CD4-positive, alpha-beta memory T cell (primary cell): ENCODE data around the gene EVL. TPM values are rescaled to one million over a fixed set of nuclear protein-coding genes. Genes with fewer than 3 reads are reported as not detected.
A peak's percentile ranks its signal among the peaks of the same experiment; 100 is the strongest.
"Not testable (repeated sequence)": the region's sequence is repeated elsewhere in the genome, so short reads cannot be mapped to it uniquely, and the experiment has no call there.

ENCODE experiments used
- CTCF ChIA-PET: fragments of 350-600 bp; sonication (Branson Sonifier 250); formaldehyde crosslinking; loops from one replicate; lab custom pipeline; 2021; ENCODE audit warnings: inconsistent platforms; ENCODE audit not compliant: partially characterized antibody; lab: Charles Lee
- POLR2A ChIA-PET: fragments of 350-600 bp; sonication (Branson Sonifier 250); formaldehyde crosslinking; loops from one replicate; lab custom pipeline; 2021; ENCODE audit not compliant: partially characterized antibody; lab: Charles Lee
- DNase-seq, 5 donors: peaks; one replicate each; pipeline versions ENCODE4 v3.0.0 to v3.0.0-alpha.2; 2020 to 2022; ENCODE audit warnings: mixed read lengths in 1 of 5
- H3K27ac ChIP-seq: one replicate; pipeline ENCODE4 v1.7.0; 2013; ENCODE audit warnings: low read depth, low read length
- H3K27me3 ChIP-seq: 2 replicates; pipeline ENCODE4 v1.7.0; 2013; ENCODE audit warnings: mild to moderate bottlenecking, low read length, moderate library complexity; ENCODE audit not compliant: insufficient read depth
- H3K36me3 ChIP-seq: 2 replicates; pipeline ENCODE4 v1.7.0; 2013; ENCODE audit warnings: mild to moderate bottlenecking, low read length, moderate library complexity; ENCODE audit not compliant: insufficient read depth
- H3K4me1 ChIP-seq: 2 replicates; pipeline ENCODE4 v1.7.0; 2013; ENCODE audit warnings: mild to moderate bottlenecking, low read length, moderate library complexity; ENCODE audit not compliant: insufficient read depth
- H3K4me3 ChIP-seq, 2 donors: one replicate each; pipeline ENCODE4 v1.7.0; 2013; ENCODE audit warnings: low read length in 2 of 2, mild to moderate bottlenecking in 1 of 2
- H3K9me3 ChIP-seq, 2 donors: one replicate each; pipeline ENCODE4 v1.7.0; 2013; ENCODE audit warnings: low read length in 2 of 2, control low read depth in 1 of 2; ENCODE audit not compliant: control insufficient read depth in 1 of 2
- H3K27ac Mint-ChIP-seq, 7 donors: one replicate each; pipeline ENCODE4 v1.8.0; 2020 to 2021; ENCODE audit warnings: mixed read lengths in 7 of 7, mild to moderate bottlenecking in 6 of 7, inconsistent platforms in 3 of 7, moderate library complexity in 3 of 7
- H3K27me3 Mint-ChIP-seq, 2 donors: one replicate each; pipeline ENCODE4 v1.8.0; 2020 to 2021; ENCODE audit warnings: mixed read lengths in 2 of 2
- H3K36me3 Mint-ChIP-seq, 2 donors: one replicate each; pipeline ENCODE4 v1.8.0; 2020 to 2021; ENCODE audit warnings: mixed read lengths in 2 of 2, inconsistent platforms in 1 of 2, mild to moderate bottlenecking in 1 of 2
- H3K4me1 Mint-ChIP-seq, 4 donors: one replicate each; pipeline ENCODE4 v1.8.0; 2020 to 2021; ENCODE audit warnings: mixed read lengths in 4 of 4, mild to moderate bottlenecking in 1 of 4
- H3K4me3 Mint-ChIP-seq, 8 donors: one replicate each; pipeline ENCODE4 v1.8.0; 2020 to 2021; ENCODE audit warnings: mixed read lengths in 8 of 8, mild to moderate bottlenecking in 7 of 8, moderate library complexity in 6 of 8, inconsistent platforms in 3 of 8
- H3K9me3 Mint-ChIP-seq, 8 donors: one replicate each; pipeline ENCODE4 v1.8.0; 2020 to 2021; ENCODE audit warnings: mixed read lengths in 8 of 8, mild to moderate bottlenecking in 5 of 8, inconsistent platforms in 3 of 8, moderate library complexity in 1 of 8
- intact Hi-C: fragments of 100-400 bp; cut with micrococcal nuclease; formaldehyde crosslinking; loops from one replicate; pipeline ENCODE4 v1.15.1; 2023
- polyA plus RNA-seq, 2 donors: library from polyadenylated mRNA; unstranded; fragments of 300-500 nt; fragmentation: Illumina TruSeq; gene quantifications; one replicate each; pipeline ENCODE4 v1.2.3, GENCODE V29; 2021
- total RNA-seq, 2 experiments: library from RNA; stranded (reverse); gene quantifications; one replicate each; pipeline ENCODE4 v1.2.3, GENCODE V29; 2021

Gene EVL
- total and polyA plus RNA-seq, 4 experiments from 2014 or later, result 81.8 to 1,352 (median 717) TPM

DNA sequence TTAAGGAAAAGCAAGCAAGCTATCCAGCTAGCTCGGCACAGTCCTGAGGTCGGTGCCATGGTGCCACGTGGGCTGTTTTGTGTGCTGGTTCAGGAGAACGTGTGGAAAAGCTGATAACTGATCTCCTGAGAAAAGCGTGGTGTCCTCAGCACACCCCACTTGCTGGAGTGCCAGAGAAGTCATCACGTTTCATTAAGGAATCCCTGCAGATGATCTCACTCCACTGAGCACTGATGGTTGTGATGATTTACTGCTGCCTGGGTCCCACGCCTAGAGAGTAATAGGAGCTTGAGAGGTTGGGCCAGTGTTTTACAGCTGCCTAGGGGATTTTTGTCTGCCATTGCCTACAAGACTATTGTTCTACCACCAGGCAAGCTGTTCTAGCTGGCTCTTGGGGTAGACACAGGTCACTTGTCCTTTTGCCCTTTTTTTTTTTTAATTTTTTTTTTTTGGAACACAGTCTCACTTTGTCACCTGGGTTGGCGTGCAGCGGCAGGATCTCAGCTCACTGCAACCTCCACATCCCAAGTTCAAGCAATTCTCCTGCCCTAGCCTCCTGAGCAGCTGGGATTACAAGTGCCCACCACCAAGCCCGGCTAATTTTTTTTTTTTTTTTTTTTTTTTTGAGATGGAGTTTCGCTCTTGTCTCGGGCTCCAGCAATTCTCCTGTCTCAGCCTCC lies 42.3 kb upstream of the EVL start:
- H3K27ac ChIP-seq, result no peak overlapping the region
- intact Hi-C loops, result no loop called here
- ChIA-PET CTCF (no interaction called here), POLR2A (no interaction called here)
- H3K4me1 ChIP-seq, result no peaks in the 10 kb centered on the region
- no peak overlapping the region for H3K27ac Mint-ChIP-seq
- peaks cover 5 to 9% (median 6%) of the 10 kb centered on the region in 4 donors for H3K4me1 Mint-ChIP-seq
- H3K4me3 Mint-ChIP-seq, result no peak overlapping the region
- H3K9me3 Mint-ChIP-seq, result no peaks in the 10 kb centered on the region
- H3K36me3 Mint-ChIP-seq, result no peaks in the 10 kb centered on the region
- no peaks in the 10 kb centered on the region for H3K36me3 ChIP-seq
- no peak for DNase-seq
- peaks cover 0 to 2% of the 10 kb centered on the region in 2 donors for H3K27me3 Mint-ChIP-seq
- no peaks in the 10 kb centered on the region for H3K27me3 ChIP-seq
- H3K9me3 ChIP-seq, result no peaks in the 10 kb centered on the region
- H3K4me3 ChIP-seq, result no peak overlapping the region

DNA sequence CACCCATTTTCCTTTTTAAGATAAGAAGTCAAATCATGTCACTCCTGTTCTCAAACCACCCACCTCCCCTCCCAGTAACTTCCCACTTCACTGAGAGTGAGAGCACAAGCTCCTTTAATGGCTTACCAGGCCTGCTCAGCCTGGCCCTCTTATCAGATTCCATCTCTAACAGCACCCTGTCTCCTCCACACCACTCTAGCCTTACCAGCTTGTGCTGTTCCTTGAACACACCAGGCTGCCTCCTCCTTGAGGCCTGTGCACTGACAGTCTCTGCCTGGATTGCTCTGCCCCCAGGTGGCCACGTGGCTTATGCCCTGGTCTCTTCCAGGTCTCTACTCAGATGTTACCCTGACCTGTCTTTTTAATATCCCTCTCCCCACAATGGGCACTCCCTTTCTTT lies 40.1 kb upstream of the EVL start:
- POLR2A ChIA-PET, result no interaction called here
- no peaks in the 10 kb centered on the region for H3K9me3 ChIP-seq
- peaks cover 2 to 3% of the 10 kb centered on the region in 2 donors for H3K27me3 Mint-ChIP-seq
- peaks cover 5 to 9% (median 6%) of the 10 kb centered on the region in 4 donors for H3K4me1 Mint-ChIP-seq
- intact Hi-C loops, result no loop called here
- DNase-seq, result no peak
- H3K27ac ChIP-seq, result no peak overlapping the region
- H3K4me3 ChIP-seq, result no peak overlapping the region
- H3K9me3 Mint-ChIP-seq, result no peaks in the 10 kb centered on the region
- no peaks in the 10 kb centered on the region for H3K27me3 ChIP-seq
- no peak overlapping the region for H3K4me3 Mint-ChIP-seq
- H3K36me3 Mint-ChIP-seq, result no peaks in the 10 kb centered on the region
- no peaks in the 10 kb centered on the region for H3K36me3 ChIP-seq
- H3K4me1 ChIP-seq, result no peaks in the 10 kb centered on the region
- CTCF ChIA-PET, result interaction anchor here (0.8 to 1.2 kb wide), 2 partner anchors 8 to 42 kb away, joined by 3 read pairs; no protein-coding TSS in a partner anchor
- no peak overlapping the region for H3K27ac Mint-ChIP-seq

DNA sequence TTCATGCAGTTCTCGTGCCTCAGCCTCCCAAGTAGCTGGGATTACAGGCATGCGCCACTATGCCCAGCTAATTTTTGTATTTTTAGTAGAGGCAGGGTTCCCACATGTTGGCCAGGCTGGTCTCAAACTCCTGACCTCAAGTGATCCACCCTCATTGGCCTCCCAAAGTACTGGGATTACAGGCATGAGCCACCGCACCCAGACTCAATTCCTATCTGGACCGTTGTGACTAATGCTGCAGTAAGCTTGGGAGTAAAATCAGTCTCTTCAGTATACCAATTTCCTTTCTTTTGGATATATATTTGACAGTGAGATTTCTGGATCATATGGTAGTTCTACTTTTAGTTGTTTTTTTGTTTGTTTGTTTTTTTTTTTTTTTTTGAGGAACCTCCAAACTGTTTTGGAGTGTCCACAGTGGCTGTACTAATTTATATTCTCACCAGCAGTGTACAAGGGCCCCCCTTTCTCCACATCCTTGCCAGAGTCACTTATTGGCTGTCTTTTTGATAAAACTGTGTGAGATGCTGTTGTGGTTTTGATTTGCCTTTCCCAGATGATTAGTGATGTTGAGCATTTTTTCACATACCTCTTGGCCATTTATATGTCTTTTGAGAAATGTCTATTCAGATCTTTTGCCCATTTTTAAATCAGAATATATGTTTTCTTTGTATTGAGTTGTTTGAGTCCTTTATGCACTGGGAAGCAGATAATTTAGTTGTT lies 37.3 kb upstream of the EVL start:
- Mint-ChIP-seq H3K9me3 (no peaks in the 10 kb centered on the region), H3K4me1 (peaks cover 6 to 9% (median 8%) of the 10 kb centered on the region in 4 donors), H3K36me3 (no peaks in the 10 kb centered on the region), H3K27ac (no peak overlapping the region), H3K27me3 (peaks cover 2 to 3% of the 10 kb centered on the region in 2 donors), H3K4me3 (no peak overlapping the region)
- no peaks in the 10 kb centered on the region for H3K4me1 ChIP-seq
- H3K4me3 ChIP-seq, result no peak overlapping the region
- ChIA-PET CTCF (no interaction called here), POLR2A (no interaction called here)
- DNase-seq, result no peak
- H3K9me3 ChIP-seq, result no peaks in the 10 kb centered on the region
- H3K36me3 ChIP-seq, result no peaks in the 10 kb centered on the region
- no peaks in the 10 kb centered on the region for H3K27me3 ChIP-seq
- intact Hi-C loops, result no loop called here
- H3K27ac ChIP-seq, result no peak overlapping the region

DNA sequence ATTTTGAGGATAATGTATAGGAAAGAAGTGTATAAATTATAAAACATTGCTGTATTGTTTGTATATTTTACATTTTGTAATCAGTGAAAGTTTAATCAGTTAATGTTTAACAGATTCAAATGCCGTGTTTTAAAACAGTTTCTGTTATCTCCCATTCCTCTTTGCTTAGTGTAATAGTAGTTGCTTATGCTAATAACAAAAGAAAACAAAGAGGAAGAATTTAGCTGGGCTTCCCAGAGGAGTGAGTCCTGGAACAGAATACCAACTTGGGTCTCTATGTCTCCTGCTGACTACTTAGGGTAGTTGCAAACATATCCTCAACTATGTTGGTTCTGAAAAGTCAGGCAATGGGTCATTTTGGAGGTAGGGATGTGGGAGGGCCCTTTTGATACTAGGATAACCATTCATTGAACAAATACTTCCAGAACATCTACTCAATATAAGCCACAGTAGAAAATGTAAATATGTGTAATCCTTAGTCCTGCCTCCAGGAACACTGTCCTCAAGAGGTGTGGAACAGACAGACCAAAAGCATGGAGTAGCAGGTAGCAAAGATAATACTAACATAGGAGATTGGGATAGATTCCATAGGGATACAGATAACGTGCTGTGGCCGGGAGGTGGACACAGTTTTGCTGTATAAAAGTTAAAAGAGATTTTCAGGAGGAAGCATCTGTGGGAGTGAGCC lies 36.1 kb upstream of the EVL start:
- H3K36me3 ChIP-seq, result no peaks in the 10 kb centered on the region
- no peaks in the 10 kb centered on the region for H3K27me3 ChIP-seq
- no peak overlapping the region for H3K4me3 ChIP-seq
- Mint-ChIP-seq H3K36me3 (no peaks in the 10 kb centered on the region), H3K27ac (peak overlapping the region in 1 of 7 donors; percentile 30), H3K4me3 (no peak overlapping the region), H3K4me1 (peaks cover 6 to 9% (median 8%) of the 10 kb centered on the region in 4 donors), H3K27me3 (peaks cover 2 to 3% of the 10 kb centered on the region in 2 donors), H3K9me3 (no peaks in the 10 kb centered on the region)
- intact Hi-C loops, result no loop called here
- H3K27ac ChIP-seq, result no peak overlapping the region
- no peak for DNase-seq
- ChIA-PET CTCF (no interaction called here), POLR2A (no interaction called here)
- no peaks in the 10 kb centered on the region for H3K9me3 ChIP-seq
- no peaks in the 10 kb centered on the region for H3K4me1 ChIP-seq

DNA sequence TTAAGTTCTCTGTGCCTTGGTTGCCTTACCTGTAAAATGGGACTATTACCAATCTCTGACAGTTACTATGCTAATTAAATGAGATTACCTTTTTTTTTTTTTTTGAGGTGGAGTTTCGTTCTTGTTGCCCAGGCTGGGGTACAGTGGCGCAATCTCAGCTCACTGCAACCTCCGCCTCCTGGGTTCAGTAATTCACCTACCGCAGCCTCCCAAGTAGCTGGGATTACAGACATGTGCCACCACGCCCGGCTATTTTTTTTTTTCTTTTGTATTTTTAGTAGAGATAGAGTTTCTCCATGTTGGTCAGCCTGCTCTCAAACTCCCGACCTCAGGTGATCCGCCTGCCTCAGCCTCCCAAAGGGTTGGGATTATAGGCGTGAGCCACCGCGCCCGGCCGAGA lies 35.2 kb upstream of the EVL start:
- H3K36me3 ChIP-seq, intact Hi-C loops, H3K9me3 ChIP-seq, H3K4me1 ChIP-seq, H3K4me3 ChIP-seq, POLR2A ChIA-PET, H3K9me3 Mint-ChIP-seq, H3K27ac ChIP-seq, DNase-seq, H3K27ac Mint-ChIP-seq, H3K4me3 Mint-ChIP-seq, H3K36me3 Mint-ChIP-seq, H3K27me3 Mint-ChIP-seq, H3K27me3 ChIP-seq, H3K4me1 Mint-ChIP-seq, CTCF ChIA-PET: not testable (repeated sequence)

DNA sequence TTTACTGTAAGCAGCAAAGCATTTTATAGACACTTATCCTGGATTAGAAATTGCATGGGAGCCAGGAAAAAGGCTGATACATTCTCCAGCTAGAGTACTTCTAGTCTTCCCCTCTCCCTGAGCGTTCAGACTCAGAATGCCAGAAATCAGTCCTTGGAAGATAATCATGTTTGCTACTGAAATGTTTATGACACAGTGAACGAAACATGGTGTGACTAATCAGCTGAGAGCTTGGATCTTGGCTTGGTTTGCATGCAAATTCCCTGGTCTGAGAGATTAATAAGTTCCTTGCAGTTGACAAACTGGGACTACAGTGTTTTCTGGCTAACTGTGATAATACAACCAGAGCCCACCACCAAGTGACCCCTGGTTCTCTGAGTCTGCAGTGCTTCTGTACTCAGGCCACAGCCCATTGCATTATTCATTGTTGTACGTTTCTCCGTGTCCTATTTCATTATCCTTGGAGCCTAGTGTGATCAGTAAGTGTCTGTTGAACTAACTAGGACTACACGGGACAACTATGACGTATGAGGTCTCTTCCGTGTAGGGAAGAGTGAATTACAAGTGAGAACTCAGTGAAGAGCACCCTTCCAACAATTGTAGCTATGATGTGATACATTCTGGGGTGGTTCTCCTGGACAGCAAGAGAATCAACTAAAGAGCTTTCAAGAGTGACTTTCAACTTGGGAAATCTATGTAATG lies 34.6 kb upstream of the EVL start:
- Mint-ChIP-seq H3K27me3 (peaks cover 2 to 3% of the 10 kb centered on the region in 2 donors), H3K27ac (no peak overlapping the region), H3K9me3 (no peaks in the 10 kb centered on the region), H3K4me3 (no peak overlapping the region), H3K4me1 (peaks cover 0 to 4% (median 0%) of the 10 kb centered on the region in 4 donors), H3K36me3 (no peaks in the 10 kb centered on the region)
- no peaks in the 10 kb centered on the region for H3K4me1 ChIP-seq
- no peak overlapping the region for H3K27ac ChIP-seq
- H3K4me3 ChIP-seq, result no peak overlapping the region
- H3K36me3 ChIP-seq, result no peaks in the 10 kb centered on the region
- intact Hi-C loops, result no loop called here
- H3K9me3 ChIP-seq, result no peaks in the 10 kb centered on the region
- no peak for DNase-seq
- H3K27me3 ChIP-seq, result no peaks in the 10 kb centered on the region
- ChIA-PET CTCF (interaction anchor here (0.7 kb wide), 1 partner anchor 166 kb away, joined by 3 read pairs; no protein-coding TSS in a partner anchor), POLR2A (no interaction called here)
